GM13976 (cell line): ENCODE data around the gene LPA.

ENCODE experiments used
- DNase-seq: peaks from one replicate; pipeline ENCODE4 v3.0.0; 2012; ENCODE audit warnings: low spot score
- CTCF ChIP-seq: IDR thresholded peaks from 2 replicates; pipeline ENCODE4 v1.5.1; 2012; ENCODE audit warnings: borderline replicate concordance, mild to moderate bottlenecking; ENCODE audit not compliant: insufficient read depth; ENCODE audit errors: extremely low read depth, missing control alignments, control extremely low read depth
- in situ Hi-C: fragments of 300-500 bp; cut with MboI; formaldehyde crosslinking; loops from one replicate; pipeline ENCODE4 v1.12.0; 2022; ENCODE audit warnings: low sequenced_read_pairs, mixed read lengths, inconsistent platforms; ENCODE audit not compliant: unreplicated experiment

Gene LPA

DNA sequence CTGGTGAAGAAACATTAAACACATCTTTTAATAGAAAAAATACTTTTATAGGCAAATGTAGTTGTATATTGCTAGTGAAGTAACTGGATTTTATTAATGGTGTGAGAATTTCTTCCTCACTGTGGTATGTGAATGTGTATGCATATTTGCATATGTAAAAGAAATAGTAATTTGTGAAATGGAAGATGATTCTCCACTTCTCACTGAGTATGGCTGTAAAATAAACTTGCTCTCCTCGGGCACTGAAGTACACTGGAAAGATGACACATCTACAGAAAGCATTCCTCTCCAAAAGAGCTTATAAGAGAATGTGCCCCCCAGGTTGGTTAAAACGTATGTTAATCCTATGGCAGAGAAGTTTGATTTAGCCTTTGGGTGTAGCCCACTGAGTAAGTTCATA lies 155.5 kb downstream of the LPA start:
- no peak for TF ChIP-seq CTCF
- DNase-seq: no peak
- in situ Hi-C loops: no loop called here

GRCh38 chr6:160507420-160507819 lies 156.7 kb downstream of the LPA start:
- no peak for DNase-seq
- in situ Hi-C loops: no loop called here
- no peak for TF ChIP-seq CTCF

DNA sequence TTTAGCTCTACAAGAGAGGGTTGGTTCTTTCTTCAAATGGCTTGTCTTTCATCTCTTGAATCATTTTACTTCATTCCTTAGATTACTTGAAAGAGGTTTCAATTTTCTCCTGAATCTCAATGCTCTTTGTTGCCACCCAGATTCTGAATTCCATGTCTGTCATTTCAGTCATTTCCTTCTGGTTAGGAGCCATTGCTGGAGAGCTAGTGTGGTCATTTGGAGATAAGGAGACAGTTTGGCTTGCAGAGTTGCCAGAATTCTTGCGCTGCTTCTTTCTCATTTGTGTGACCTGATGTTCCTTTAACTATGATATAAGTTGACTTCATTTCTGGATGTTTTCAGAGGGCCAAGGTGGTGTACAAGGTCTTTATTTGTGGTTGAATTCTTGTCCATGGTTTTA lies 158.1 kb downstream of the LPA start:
- in situ Hi-C loops: no loop called here
- no peak for DNase-seq
- no peak for TF ChIP-seq CTCF

- DNase-seq: no peak
- no peak for TF ChIP-seq CTCF
- in situ Hi-C loops: no loop called here
Observed at GRCh38 chr6:160500639-160501038, 163.4 kb downstream of the LPA start.

DNA sequence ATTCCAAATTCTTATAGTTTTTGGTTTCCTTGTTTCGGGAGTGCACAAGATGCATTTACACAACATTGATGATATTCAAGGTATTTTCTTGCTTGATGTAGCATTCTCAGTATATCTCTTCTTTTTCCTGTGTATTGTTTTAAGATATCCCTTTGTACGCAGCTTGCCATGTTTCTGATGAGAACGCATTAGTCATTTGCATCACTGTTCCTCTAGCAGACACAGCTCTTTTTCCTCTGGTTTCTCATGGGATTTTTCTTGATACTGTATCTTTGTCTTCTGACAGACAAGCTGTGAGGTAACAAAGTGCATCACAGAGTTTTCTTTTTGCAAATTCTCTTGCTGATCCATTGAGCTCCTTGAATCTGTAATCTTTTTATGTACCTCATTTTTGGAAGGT lies 169.5 kb downstream of the LPA start:
- no peak for TF ChIP-seq CTCF

GRCh38 chr6:160489091-160489490 lies 175.0 kb downstream of the LPA start:
- no peak for TF ChIP-seq CTCF
- DNase-seq: no peak
- in situ Hi-C loops: no loop called here

More for the DNA sequence above, 169.5 kb downstream of the LPA start:
- no peak for DNase-seq
- in situ Hi-C loops: no loop called here

- TF ChIP-seq CTCF: no peak
- no peak for DNase-seq
- in situ Hi-C loops: no loop called here
Observed at GRCh38 chr6:160487116-160487515, 177.0 kb downstream of the LPA start.
